MG63 (cell line): ENCODE data around the gene SLCO1B1. TPM values are rescaled to one million over a fixed set of nuclear protein-coding genes. Genes with fewer than 3 reads are reported as not detected.
"Not testable (repeated sequence)": the region's sequence is repeated elsewhere in the genome, so short reads cannot be mapped to it uniquely, and the experiment has no call there.

Experiments used
- DNase-seq: peaks from one replicate; pipeline ENCODE4 v3.0.0-alpha.2; 2020
- H3K27me3 ChIP-seq: fragments of 250-450 bp; sonication (Bioruptor Pico); 2 replicates; pipeline ENCODE4 v1.5.1; 2020; ENCODE audit warnings: mild to moderate bottlenecking, moderate library complexity
- H3K36me3 ChIP-seq: fragments of 250-450 bp; sonication (Bioruptor Pico); 2 replicates; pipeline ENCODE4 v1.5.1; 2020; ENCODE audit warnings: mild to moderate bottlenecking, moderate library complexity
- H3K4me3 ChIP-seq: fragments of 250-450 bp; sonication (Bioruptor Pico); 2 replicates; pipeline ENCODE4 v1.5.1; 2020; ENCODE audit warnings: mild to moderate bottlenecking, moderate library complexity
- H3K9me3 ChIP-seq: fragments of 250-450 bp; sonication (Bioruptor Pico); 2 replicates; pipeline ENCODE4 v1.5.1; 2020; ENCODE audit warnings: mild to moderate bottlenecking, moderate library complexity
- total RNA-seq: library from RNA; depleted of rRNA; stranded (reverse); fragments of >200 nt; shearing (Covaris generic); gene quantifications from 2 replicates; pipeline ENCODE4 v1.2.3, GENCODE V29; 2014; ENCODE audit warnings: low replicate concordance

The SLCO1B1 gene
- total RNA-seq, 1 experiment from 2014 or later = not detected

- no peak overlapping the region for H3K4me3 ChIP-seq
- H3K36me3 ChIP-seq = no peaks in the 10 kb centered on the region
- no peaks in the 10 kb centered on the region for H3K9me3 ChIP-seq
- H3K27me3 ChIP-seq = no peaks in the 10 kb centered on the region
- DNase-seq = no peak
These were observed 52.8 kb downstream of the SLCO1B1 start for GRCh38 chr12:21183721-21184275.

DNA sequence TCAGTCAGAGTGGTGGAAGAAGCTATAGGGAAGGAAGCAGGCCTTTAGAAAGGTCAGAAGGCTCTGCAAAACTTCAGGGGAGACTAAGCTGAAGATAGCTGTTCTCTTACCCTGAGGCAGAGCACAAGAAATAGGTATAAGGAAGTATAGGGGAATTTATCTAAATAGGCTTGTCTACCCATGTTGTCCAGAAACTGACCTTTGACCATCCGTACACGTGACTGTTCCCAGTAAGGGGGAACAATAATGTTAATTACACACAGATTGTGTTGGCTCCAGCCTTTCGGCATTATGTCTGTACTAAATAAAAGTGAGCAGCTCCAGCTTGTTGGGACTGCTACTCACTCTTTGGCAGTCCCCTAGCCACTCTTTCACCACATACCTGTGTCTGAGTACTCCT is 59.0 kb downstream of the SLCO1B1 start:
- no peaks in the 10 kb centered on the region for H3K36me3 ChIP-seq
- no peaks in the 10 kb centered on the region for H3K9me3 ChIP-seq

DNA sequence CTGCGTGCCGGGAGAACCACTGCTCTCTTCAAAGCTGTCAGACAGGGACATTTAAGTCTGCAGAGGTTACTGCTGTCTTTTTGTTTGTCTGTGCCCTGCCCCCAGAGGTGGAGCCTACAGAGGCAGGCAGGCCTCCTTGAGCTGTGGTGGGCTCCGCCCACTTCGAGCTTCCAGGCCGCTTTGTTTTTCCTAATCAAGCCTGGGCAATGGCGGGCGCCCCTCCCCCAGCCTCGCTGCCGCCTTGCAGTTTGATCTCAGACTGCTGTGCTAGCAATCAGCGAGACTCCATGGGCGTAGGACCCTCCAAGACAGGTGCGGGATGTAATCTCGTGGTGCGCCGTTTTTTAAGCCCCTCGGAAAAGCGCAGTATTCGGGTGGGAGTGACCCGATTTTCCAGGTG is 83.4 kb downstream of the SLCO1B1 start:
- not testable (repeated sequence) for H3K27me3 ChIP-seq, H3K9me3 ChIP-seq, H3K4me3 ChIP-seq, DNase-seq, H3K36me3 ChIP-seq

More for the DNA sequence above, 59.0 kb downstream of the SLCO1B1 start:
- no peak for DNase-seq
- Histone ChIP-seq H3K4me3 (no peak overlapping the region), H3K27me3 (no peaks in the 10 kb centered on the region)

- no peaks in the 10 kb centered on the region for H3K27me3 ChIP-seq
- H3K36me3 ChIP-seq = no peaks in the 10 kb centered on the region
- no peaks in the 10 kb centered on the region for H3K9me3 ChIP-seq
- DNase-seq = no peak
- no peak overlapping the region for H3K4me3 ChIP-seq
These were observed 88.2 kb downstream of the SLCO1B1 start for GRCh38 chr12:21219206-21219605.

GRCh38 chr12:21220266-21220665 is 89.3 kb downstream of the SLCO1B1 start:
- no peak for DNase-seq
- Histone ChIP-seq H3K9me3 (no peaks in the 10 kb centered on the region), H3K36me3 (no peaks in the 10 kb centered on the region), H3K4me3 (no peak overlapping the region), H3K27me3 (no peaks in the 10 kb centered on the region)

DNA sequence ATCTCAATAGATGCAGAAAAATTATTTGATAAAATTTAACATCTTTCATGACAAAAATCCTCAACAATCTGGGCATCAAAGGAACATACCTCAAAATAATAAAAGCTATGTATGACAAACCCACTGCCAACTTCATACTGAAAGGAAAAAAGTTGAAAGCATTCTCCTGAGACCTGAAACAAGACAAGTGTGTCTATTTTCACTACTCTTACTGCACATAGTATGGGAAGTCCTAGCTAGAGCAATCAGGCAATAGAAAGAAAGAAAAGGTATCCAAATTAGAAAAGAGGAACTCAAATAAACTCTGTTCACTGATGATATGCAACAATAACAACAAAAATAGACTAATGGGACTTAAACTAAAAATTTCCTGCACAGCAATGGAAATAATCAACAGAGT is 90.1 kb downstream of the SLCO1B1 start:
- Histone ChIP-seq H3K4me3 (no peak overlapping the region), H3K27me3 (no peaks in the 10 kb centered on the region), H3K9me3 (no peaks in the 10 kb centered on the region), H3K36me3 (no peaks in the 10 kb centered on the region)
- DNase-seq = no peak

DNA sequence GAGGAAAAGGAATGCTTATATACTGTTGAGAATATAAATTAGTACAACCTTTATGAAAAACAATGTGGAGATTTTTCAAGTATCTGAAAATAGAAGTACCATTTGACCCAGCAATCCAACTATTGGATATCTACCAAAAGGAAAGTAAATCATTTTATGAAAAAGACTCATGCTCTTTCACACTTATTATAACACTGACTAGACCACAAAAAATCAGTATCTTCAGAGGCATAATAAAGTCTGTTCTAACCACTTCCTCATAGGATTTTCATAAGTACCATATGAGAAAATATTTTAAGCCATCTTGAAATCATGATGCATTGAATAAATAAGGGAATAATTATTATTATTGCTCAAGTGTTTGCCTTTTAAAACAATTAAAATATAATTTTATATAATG is 90.8 kb downstream of the SLCO1B1 start:
- H3K36me3 ChIP-seq = no peaks in the 10 kb centered on the region
- no peaks in the 10 kb centered on the region for H3K9me3 ChIP-seq
- no peak for DNase-seq
- H3K4me3 ChIP-seq = no peak overlapping the region
- no peaks in the 10 kb centered on the region for H3K27me3 ChIP-seq

- Histone ChIP-seq H3K27me3 (no peaks in the 10 kb centered on the region), H3K4me3 (no peak overlapping the region), H3K36me3 (no peaks in the 10 kb centered on the region), H3K9me3 (no peaks in the 10 kb centered on the region)
- DNase-seq = no peak
These were observed 92.9 kb downstream of the SLCO1B1 start for GRCh38 chr12:21223930-21224329.

DNA sequence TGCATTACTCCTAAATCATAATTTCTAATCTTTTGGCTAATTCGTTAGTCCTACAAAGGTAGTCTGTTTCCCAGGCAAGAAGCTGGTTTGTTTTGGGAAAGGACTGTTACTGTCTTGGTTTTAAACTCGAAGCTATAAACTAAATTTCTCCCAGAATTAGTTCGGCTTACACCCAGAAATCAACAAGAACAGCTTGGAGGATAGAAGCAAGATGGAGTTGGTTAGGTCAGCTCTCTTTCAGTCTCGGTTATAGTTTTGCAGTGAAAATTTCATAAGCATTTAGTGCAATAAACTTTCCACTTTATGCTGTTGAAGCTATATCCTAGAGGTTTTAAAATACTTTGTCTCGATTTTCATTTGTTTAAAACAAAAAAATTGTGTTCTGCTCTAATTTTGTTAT is 103.4 kb downstream of the SLCO1B1 start:
- H3K4me3 ChIP-seq = no peak overlapping the region
- H3K36me3 ChIP-seq = no peaks in the 10 kb centered on the region
- H3K27me3 ChIP-seq = no peaks in the 10 kb centered on the region
- DNase-seq = no peak
- H3K9me3 ChIP-seq = no peaks in the 10 kb centered on the region

- no peaks in the 10 kb centered on the region for H3K27me3 ChIP-seq
- no peaks in the 10 kb centered on the region for H3K36me3 ChIP-seq
- DNase-seq = no peak
- no peaks in the 10 kb centered on the region for H3K9me3 ChIP-seq
- H3K4me3 ChIP-seq = no peak overlapping the region
These were observed 108.9 kb downstream of the SLCO1B1 start for GRCh38 chr12:21239866-21240265.

GRCh38 chr12:21248679-21249078 is 117.7 kb downstream of the SLCO1B1 start:
- Histone ChIP-seq H3K27me3 (no peaks in the 10 kb centered on the region), H3K9me3 (no peaks in the 10 kb centered on the region), H3K36me3 (no peaks in the 10 kb centered on the region), H3K4me3 (no peak overlapping the region)
- DNase-seq = no peak

GRCh38 chr12:21252070-21252469 is 121.1 kb downstream of the SLCO1B1 start:
- no peak for DNase-seq
- H3K4me3 ChIP-seq = no peak overlapping the region
- H3K27me3 ChIP-seq = no peaks in the 10 kb centered on the region
- no peaks in the 10 kb centered on the region for H3K9me3 ChIP-seq
- H3K36me3 ChIP-seq = no peaks in the 10 kb centered on the region

DNA sequence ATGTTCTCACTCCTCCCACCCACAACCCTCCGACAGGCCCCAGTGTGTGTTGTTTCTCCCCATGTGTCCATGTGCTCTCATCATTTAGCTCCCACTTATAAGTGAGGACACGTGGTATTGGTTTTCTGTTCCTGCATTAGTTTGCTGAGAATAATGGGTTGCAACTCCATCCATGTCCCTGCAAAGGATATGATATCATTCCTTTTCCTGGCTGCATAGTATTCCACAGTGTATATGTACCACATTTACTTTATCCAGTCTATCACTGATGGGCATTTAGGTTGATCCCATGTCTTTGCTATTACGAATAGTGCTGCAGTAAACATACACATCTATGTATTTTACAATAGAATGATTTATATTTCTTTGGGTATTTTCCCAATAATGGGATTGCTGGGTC is 126.2 kb downstream of the SLCO1B1 start:
- no peaks in the 10 kb centered on the region for H3K27me3 ChIP-seq
- no peak for DNase-seq
- H3K4me3 ChIP-seq = no peak overlapping the region
- no peaks in the 10 kb centered on the region; the same call in 1 of the 2 replicates for H3K9me3 ChIP-seq
- H3K36me3 ChIP-seq = no peaks in the 10 kb centered on the region

DNA sequence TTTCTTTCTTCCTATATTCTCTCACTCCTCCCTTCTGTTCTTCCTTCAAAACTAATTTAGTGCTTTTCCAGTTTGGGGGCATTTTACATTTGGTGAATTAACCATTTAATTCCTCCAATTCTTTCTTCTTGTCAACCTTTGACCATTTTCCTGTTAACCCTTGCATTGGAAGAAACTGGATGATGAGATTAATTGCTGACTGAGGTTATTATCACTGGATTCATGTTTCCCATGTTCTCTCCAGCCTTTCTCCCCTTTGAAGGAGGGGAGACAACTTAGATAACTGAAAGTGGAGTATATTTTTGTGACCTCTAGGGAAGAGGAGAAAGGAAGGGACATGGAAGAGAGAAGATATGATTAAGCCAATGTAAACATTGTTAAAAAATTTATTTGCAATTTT is 133.2 kb downstream of the SLCO1B1 start:
- no peak for DNase-seq
- Histone ChIP-seq H3K9me3 (no peaks in the 10 kb centered on the region; the same call in 1 of the 2 replicates), H3K4me3 (no peak overlapping the region), H3K27me3 (no peaks in the 10 kb centered on the region), H3K36me3 (no peaks in the 10 kb centered on the region)

- no peak for DNase-seq
- Histone ChIP-seq H3K36me3 (no peaks in the 10 kb centered on the region), H3K9me3 (no peaks in the 10 kb centered on the region), H3K4me3 (no peak overlapping the region), H3K27me3 (no peaks in the 10 kb centered on the region)
These were observed 134.9 kb downstream of the SLCO1B1 start for GRCh38 chr12:21265932-21266331.

- peak; percentile 27 for DNase-seq
- no peak overlapping the region for H3K4me3 ChIP-seq
- no peaks in the 10 kb centered on the region for H3K27me3 ChIP-seq
- no peaks in the 10 kb centered on the region for H3K9me3 ChIP-seq
- H3K36me3 ChIP-seq = no peaks in the 10 kb centered on the region
These were observed 145.8 kb downstream of the SLCO1B1 start for GRCh38 chr12:21276826-21277225.
